Measurements from ENCODE around the gene VRK1.

DNA sequence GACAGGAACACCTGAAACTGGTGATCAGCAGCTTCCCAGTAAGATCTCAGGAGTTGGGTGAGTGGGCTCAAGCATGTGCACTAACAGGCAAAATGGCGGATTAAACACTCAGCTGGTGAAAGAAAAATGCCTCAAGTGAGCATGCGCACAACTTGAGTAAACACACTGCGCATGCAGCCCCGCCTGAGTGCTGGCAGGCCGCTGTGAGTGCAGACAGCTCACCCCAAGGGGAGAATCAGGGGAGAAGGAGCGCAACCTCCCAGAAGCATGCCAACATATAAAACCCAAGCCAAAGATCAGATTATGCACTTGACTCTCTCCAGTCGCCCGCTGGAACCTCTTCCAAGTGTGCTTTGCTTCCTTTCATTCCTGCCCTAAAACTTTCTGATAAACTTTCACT, 125.8 kb downstream of the VRK1 start:
- TF ChIP-seq, protein P1, sequence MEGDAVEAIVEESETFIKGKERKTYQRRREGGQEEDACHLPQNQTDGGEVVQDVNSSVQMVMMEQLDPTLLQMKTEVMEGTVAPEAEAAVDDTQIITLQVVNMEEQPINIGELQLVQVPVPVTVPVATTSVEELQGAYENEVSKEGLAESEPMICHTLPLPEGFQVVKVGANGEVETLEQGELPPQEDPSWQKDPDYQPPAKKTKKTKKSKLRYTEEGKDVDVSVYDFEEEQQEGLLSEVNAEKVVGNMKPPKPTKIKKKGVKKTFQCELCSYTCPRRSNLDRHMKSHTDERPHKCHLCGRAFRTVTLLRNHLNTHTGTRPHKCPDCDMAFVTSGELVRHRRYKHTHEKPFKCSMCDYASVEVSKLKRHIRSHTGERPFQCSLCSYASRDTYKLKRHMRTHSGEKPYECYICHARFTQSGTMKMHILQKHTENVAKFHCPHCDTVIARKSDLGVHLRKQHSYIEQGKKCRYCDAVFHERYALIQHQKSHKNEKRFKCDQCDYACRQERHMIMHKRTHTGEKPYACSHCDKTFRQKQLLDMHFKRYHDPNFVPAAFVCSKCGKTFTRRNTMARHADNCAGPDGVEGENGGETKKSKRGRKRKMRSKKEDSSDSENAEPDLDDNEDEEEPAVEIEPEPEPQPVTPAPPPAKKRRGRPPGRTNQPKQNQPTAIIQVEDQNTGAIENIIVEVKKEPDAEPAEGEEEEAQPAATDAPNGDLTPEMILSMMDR (IDR thresholded peaks at IDR 0.05), result no peak
- TF ChIP-seq EZH2 (IDR thresholded peaks at IDR 0.05; ENCODE audit: borderline replicate concordance, insufficient read depth, low read depth, low read length, poor library complexity, severe bottlenecking), result no peak
